ENCODE results near the gene OR3A2. TPM values are rescaled to one million over a fixed set of nuclear protein-coding genes. Genes with fewer than 3 reads are reported as not detected.
"Not testable (repeated sequence)": the region's sequence is repeated elsewhere in the genome, so short reads cannot be mapped to it uniquely, and the experiment has no call there.

Gene OR3A2
- total and polyA plus RNA-seq, 5 donors: 0.05 to 0.83 (median 0.66) TPM; not detected in 1

DNA sequence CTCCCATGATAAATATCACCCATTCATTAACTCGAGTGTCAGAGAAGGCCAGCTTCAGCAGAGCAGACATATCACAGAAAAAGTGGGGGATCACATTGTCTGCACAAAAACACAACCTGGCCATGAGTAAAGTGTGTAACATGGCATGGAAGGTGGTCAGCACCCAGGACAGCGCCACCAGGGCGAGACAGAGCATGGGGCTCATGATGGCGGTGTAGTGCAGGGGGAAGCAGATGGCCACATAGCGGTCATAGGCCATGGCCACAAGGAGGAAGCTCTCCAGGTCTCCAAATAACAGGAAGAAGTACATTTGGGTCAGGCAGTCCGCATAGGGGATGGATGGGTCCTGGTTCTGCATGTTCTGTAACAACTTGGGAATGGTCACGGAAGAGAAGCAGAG is 11.7 kb upstream of the OR3A2 start:
- WGBS: 41% methylated on average over 7 of the region's 7 CpGs
- H3K4me3 ChIP-seq (ENCODE audit: low read length); intact Hi-C loops (cut with DNase I); H3K9me3 ChIP-seq (ENCODE audit: control insufficient read depth, low read length); ATAC-seq; DNase-seq; H3K4me1 ChIP-seq (ENCODE audit: control insufficient read depth, insufficient read depth, low read length); H3K27ac ChIP-seq (ENCODE audit: low read length); H3K27me3 ChIP-seq (ENCODE audit: control insufficient read depth, insufficient read depth): not testable (repeated sequence)

DNA sequence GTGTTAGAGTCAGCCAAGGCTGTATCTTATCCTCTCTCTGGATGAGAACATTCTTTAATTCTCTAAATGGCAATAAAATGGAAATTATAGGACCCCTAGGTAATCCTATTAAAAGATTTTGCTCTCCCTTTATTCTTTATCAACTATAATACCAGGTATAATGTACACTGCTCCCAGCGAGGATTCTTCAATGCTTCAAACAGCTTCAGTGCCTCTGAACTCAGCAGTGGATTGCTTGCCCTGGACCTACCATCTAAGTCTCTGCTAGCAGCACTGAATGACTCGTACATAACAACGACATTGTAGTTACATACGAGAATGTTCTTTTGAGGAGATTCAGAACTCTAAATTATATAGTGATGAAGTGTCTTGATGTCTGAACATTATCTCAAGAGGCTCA is 3.7 kb upstream of the OR3A2 start:
- H3K4me1 ChIP-seq (ENCODE audit: control insufficient read depth, insufficient read depth, low read length): no peaks in the 10 kb centered on the region
- no peak for DNase-seq
- ATAC-seq: no peak
- H3K27ac ChIP-seq (ENCODE audit: low read length): no peak overlapping the region
- WGBS: 64% methylated on average over 4 of the region's 4 CpGs
- no peak overlapping the region for H3K4me3 ChIP-seq (ENCODE audit: low read length)
- H3K27me3 ChIP-seq (ENCODE audit: control insufficient read depth, insufficient read depth): no peaks in the 10 kb centered on the region
- intact Hi-C loops (cut with DNase I): no loop called here
- H3K9me3 ChIP-seq (ENCODE audit: control insufficient read depth, low read length): no peaks in the 10 kb centered on the region

DNA sequence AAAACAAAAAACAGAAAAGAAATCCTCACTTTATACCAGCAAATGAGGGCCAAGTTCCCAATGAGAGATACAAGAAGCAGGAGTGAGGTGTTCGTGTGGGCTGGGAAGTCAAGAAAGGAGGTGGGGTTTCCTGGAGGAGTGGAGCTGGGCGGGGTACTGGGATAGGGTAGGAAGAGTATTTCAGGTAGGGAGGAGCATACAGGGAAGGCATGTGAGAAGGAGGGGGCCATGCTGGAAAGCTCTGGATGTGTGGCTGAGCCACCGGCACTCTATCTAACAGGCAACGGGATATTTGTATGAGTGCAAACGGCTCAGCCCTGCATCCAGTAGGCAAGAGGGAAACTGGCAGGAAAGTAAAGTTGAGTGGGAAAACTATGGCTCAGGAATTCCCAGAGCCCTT is 4.2 kb downstream of the OR3A2 start:
- ATAC-seq: no peak
- H3K9me3 ChIP-seq (ENCODE audit: control insufficient read depth, low read length): no peaks in the 10 kb centered on the region
- H3K27ac ChIP-seq (ENCODE audit: low read length): no peak overlapping the region
- intact Hi-C loops (cut with DNase I): no loop called here
- no peak overlapping the region for H3K4me3 ChIP-seq (ENCODE audit: low read length)
- H3K27me3 ChIP-seq (ENCODE audit: control insufficient read depth, insufficient read depth): no peaks in the 10 kb centered on the region
- H3K4me1 ChIP-seq (ENCODE audit: control insufficient read depth, insufficient read depth, low read length): no peaks in the 10 kb centered on the region
- 81% methylated on average over 5 of the region's 5 CpGs for WGBS
- no peak for DNase-seq

DNA sequence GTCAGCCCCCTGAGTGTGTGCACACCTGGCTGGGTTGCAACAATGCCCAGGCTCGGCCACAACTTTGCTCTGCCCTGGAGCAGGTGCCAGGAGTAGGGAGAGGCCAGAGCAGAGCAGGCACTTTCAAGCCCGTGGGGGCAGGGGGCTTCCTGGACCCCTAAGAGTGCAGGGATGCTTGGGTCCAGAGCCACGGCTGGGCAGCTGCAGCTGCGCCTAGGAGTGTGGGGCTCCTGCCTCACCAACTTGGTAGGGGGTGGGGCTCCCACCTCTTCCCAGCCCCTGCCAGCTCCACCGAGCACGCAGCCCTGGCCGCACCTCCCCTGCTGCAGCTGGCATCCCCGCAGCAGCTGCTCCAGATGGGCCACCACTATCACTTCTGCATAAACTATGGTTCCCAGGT is 7.8 kb downstream of the OR3A2 start:
- WGBS: 83% methylated on average over 8 of the region's 8 CpGs
- DNase-seq (no peak), ATAC-seq (no peak)
- Histone ChIP-seq H3K4me1 (ENCODE audit: control insufficient read depth, insufficient read depth, low read length) (no peaks in the 10 kb centered on the region), H3K4me3 (ENCODE audit: low read length) (no peak overlapping the region), H3K27me3 (ENCODE audit: control insufficient read depth, insufficient read depth) (no peaks in the 10 kb centered on the region), H3K27ac (ENCODE audit: low read length) (no peak overlapping the region), H3K9me3 (ENCODE audit: control insufficient read depth, low read length) (no peaks in the 10 kb centered on the region)
- intact Hi-C loops (cut with DNase I): no loop called here

DNA sequence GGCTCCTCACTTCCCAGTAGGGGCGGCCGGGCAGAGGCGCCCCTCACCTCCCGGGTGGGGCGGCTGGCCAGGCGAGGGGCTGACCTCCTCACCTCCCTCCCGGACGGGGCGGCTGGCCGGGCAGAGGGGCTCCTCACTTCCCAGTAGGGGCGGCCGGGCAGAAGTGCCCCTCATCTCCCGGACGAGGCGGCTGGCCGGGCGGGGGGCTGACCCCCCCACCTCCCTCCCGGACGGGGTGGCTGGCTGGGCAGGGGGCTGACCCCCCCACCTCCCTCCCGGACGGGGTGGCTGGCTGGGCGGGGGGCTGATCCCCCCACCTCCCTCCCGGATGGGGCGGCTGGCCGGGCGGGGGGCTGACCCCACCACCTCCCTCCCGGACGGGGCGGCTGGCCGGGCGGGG is 14.9 kb downstream of the OR3A2 start:
- H3K4me3 ChIP-seq (ENCODE audit: low read length); intact Hi-C loops (cut with DNase I); H3K4me1 ChIP-seq (ENCODE audit: control insufficient read depth, insufficient read depth, low read length); H3K9me3 ChIP-seq (ENCODE audit: control insufficient read depth, low read length); H3K27ac ChIP-seq (ENCODE audit: low read length); H3K27me3 ChIP-seq (ENCODE audit: control insufficient read depth, insufficient read depth); ATAC-seq: not testable (repeated sequence)
- peak in 1 of 3 donors; percentile 59 for DNase-seq
- WGBS: 92% methylated on average over 31 of the region's 31 CpGs

DNA sequence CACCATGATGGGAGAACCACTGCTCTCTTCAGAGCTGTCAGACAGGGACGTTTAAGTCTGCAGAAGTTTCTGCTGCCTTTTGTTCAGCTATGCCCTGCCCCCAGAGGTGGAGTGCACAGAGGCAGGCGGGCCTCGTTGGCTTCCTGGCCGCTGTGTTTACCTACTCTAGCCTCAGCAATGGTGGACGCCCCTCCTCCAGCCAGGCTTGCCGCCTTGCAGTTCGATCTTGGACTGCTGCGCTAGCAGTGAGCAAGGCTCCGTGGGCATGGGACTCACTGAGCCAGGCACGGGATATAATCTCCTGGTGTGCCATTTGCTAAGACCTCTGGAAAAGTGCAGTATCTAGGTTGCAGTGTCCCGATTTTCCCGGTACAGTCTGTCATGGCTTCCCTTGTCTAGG is 43.3 kb downstream of the OR3A2 start:
- WGBS: 88% methylated on average over 12 of the region's 12 CpGs

DNA sequence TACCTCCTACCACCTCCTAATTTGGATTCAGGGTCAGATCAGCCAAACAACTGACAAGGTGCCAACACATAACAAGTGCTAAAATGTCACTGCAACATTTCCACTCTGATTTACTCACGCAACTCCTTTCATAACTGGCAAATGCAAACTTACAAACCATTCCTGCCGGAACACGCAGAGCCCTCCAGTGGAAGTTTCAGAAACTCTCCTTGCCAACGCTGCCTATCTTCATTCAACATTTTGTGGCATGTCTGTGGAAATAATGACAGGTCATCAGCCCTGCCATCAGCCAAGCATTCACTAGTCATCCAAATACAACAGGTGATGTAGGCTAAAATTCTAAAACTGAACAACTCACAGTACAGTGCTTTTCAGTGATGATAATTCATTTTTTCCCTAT is 50.2 kb downstream of the OR3A2 start:
- DNase-seq: no peak
- Histone ChIP-seq H3K27ac (ENCODE audit: low read length) (no peak overlapping the region), H3K27me3 (ENCODE audit: control insufficient read depth, insufficient read depth) (no peaks in the 10 kb centered on the region), H3K9me3 (ENCODE audit: control insufficient read depth, low read length) (no peaks in the 10 kb centered on the region), H3K4me3 (ENCODE audit: low read length) (no peak overlapping the region), H3K4me1 (ENCODE audit: control insufficient read depth, insufficient read depth, low read length) (peaks cover 2% of the 10 kb centered on the region)
- ATAC-seq: no peak
- 37% methylated on average over 4 of the region's 4 CpGs for WGBS
- intact Hi-C loops (cut with DNase I): loop anchor here in 1 of 4 donors (10.0 kb wide), 1 partner anchor 511 kb away; no protein-coding TSS in a partner anchor

More for the DNA sequence above, 43.3 kb downstream of the OR3A2 start:
- H3K4me1 ChIP-seq (ENCODE audit: control insufficient read depth, insufficient read depth, low read length); H3K9me3 ChIP-seq (ENCODE audit: control insufficient read depth, low read length); ATAC-seq; H3K27me3 ChIP-seq (ENCODE audit: control insufficient read depth, insufficient read depth); DNase-seq; intact Hi-C loops (cut with DNase I); H3K4me3 ChIP-seq (ENCODE audit: low read length); H3K27ac ChIP-seq (ENCODE audit: low read length): not testable (repeated sequence)

DNA sequence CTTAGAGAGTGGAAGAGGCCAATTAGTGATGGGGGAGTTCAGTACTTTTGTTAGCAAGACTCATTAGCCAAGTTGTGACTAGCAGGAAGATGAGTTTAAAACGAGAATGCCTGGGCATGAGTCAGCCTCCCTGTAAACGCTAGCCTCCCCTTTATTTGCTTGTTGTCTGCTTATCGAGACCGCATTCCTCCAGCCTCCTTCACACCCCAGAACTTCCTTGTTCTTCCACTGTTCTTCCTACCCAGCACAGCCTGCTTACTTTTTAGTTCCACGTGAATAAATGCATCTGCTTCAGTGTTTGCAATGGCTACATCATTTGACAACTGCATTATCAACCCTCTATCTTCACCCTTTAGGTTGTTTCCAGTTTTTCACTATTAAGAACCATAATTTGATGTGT is 67.8 kb downstream of the OR3A2 start:
- Histone ChIP-seq H3K27ac (ENCODE audit: low read length) (no peak overlapping the region), H3K4me3 (ENCODE audit: low read length) (no peak overlapping the region), H3K9me3 (ENCODE audit: control insufficient read depth, low read length) (no peaks in the 10 kb centered on the region), H3K4me1 (ENCODE audit: control insufficient read depth, insufficient read depth, low read length) (no peaks in the 10 kb centered on the region), H3K27me3 (ENCODE audit: control insufficient read depth, insufficient read depth) (no peaks in the 10 kb centered on the region)
- DNase-seq (no peak), ATAC-seq (no peak)
- intact Hi-C loops (cut with DNase I): no loop called here
- 64% methylated on average over 5 of the region's 5 CpGs for WGBS

DNA sequence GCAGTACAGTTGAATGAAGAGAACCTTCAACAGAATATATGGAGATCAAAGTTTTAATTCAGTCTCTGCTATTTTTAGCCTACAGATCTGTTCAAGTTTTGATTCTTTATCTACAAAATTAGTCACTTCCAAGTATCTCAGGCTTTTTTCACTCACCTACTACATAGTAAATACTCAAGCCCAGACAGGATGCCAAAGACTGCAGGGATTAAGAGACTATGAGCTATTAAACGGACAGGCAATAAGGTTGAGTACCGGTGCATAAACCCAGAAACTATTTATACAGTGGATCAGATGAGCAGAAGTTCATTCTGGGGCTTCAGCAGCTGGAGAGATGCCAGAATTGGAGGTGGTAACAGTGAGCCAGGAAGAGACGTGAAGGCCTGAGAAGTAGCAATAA is 69.3 kb downstream of the OR3A2 start:
- no peak overlapping the region for H3K27ac ChIP-seq (ENCODE audit: low read length)
- ATAC-seq: no peak
- DNase-seq: no peak
- intact Hi-C loops (cut with DNase I): no loop called here
- no peaks in the 10 kb centered on the region for H3K9me3 ChIP-seq (ENCODE audit: control insufficient read depth, low read length)
- no peaks in the 10 kb centered on the region for H3K4me1 ChIP-seq (ENCODE audit: control insufficient read depth, insufficient read depth, low read length)
- peaks cover under 1% of the 10 kb centered on the region for H3K27me3 ChIP-seq (ENCODE audit: control insufficient read depth, insufficient read depth)
- no peak overlapping the region for H3K4me3 ChIP-seq (ENCODE audit: low read length)
- 60% methylated on average over 3 of the region's 3 CpGs for WGBS

DNA sequence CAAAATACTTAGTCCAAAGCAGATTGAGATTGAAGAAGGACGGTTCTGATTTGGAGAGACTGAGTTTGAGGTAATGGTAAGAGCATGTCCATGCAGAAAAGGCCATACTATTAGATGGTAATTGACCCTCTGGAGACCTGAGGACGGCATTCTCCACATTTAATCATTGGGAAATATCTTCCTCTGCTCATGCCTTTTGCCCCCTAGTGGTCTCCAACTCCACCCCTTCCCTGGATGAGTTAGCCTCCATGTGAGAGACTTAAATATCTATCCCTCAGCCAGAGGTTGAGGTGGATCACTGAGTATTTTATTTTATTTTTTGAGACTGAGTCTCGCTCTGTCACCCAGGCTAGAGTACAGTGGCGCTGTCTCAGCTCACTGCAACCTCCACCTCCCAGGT is 77.5 kb downstream of the OR3A2 start:
- Histone ChIP-seq H3K27me3 (ENCODE audit: control insufficient read depth, insufficient read depth) (peaks cover 2% of the 10 kb centered on the region), H3K9me3 (ENCODE audit: control insufficient read depth, low read length) (no peaks in the 10 kb centered on the region), H3K27ac (ENCODE audit: low read length) (no peak overlapping the region), H3K4me3 (ENCODE audit: low read length) (no peak overlapping the region), H3K4me1 (ENCODE audit: control insufficient read depth, insufficient read depth, low read length) (no peaks in the 10 kb centered on the region)
- ATAC-seq: no peak
- WGBS: 71% methylated on average over 4 of the region's 4 CpGs
- intact Hi-C loops (cut with DNase I): no loop called here
- no peak for DNase-seq

DNA sequence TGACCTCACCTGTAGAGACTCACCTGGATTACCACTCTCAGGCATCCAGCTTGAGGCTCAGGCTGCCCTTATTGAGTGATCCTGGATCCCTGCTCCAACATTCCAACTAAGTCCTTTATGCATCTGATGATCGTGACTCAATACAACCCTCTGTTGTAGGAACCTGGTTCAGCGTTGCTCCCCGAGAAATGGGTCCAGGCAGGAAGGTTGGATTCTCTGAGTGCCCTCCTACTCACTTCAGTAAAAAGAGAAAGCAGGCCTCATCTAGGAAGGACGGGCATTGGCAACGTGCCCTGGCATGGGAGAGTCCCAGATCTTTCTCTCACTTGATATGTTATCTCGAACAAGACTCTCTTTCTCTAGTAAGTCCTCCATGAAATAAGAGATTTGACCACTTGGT is 87.8 kb downstream of the OR3A2 start, which contains the start of gene OR3A1:
Gene OR3A1 (minus strand): TSS at position 101 of the 400 bp plus-strand sequence. CDS start 5,778 bp downstream, outside the sequence.
- Histone ChIP-seq H3K9me3 (ENCODE audit: control insufficient read depth, low read length) (peaks cover 2% of the 10 kb centered on the region), H3K27me3 (ENCODE audit: control insufficient read depth, insufficient read depth) (no peaks in the 10 kb centered on the region), H3K4me3 (ENCODE audit: low read length) (no peak within 1 kb of the TSS), H3K4me1 (ENCODE audit: control insufficient read depth, insufficient read depth, low read length) (no peaks in the 10 kb centered on the region), H3K27ac (ENCODE audit: low read length) (no peak within 1 kb of the TSS)
- 73% methylated on average over 6 of the region's 6 CpGs for WGBS
- intact Hi-C loops (cut with DNase I): no loop called here
- no peak for ATAC-seq
- DNase-seq: no peak

DNA sequence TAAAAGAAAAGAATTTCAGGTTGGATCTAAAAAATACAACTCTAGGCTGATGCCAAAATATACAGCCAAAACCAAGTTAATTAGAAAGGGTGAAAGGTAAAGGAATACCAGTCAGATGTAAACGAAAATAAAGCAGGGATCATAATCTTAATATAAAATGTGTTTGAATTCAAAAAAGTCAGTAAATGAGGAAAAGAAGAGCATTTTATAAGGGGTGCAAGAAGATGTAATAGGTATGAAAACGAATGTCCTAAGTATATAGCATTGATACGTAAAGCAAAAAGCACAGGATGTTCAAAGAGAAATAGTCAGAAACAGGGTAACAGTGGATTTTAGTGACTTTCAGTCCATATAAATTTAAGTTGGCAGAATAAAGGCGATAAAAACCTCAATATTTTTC is 90.5 kb downstream of the OR3A2 start:
- 63% methylated on average over 4 of the region's 4 CpGs for WGBS
- DNase-seq: no peak

More for the DNA sequence above, 90.5 kb downstream of the OR3A2 start:
- intact Hi-C loops (cut with DNase I): no loop called here
- no peak overlapping the region for H3K4me3 ChIP-seq (ENCODE audit: low read length)
- H3K27ac ChIP-seq (ENCODE audit: low read length): no peak overlapping the region
- no peaks in the 10 kb centered on the region for H3K9me3 ChIP-seq (ENCODE audit: control insufficient read depth, low read length)
- no peaks in the 10 kb centered on the region for H3K4me1 ChIP-seq (ENCODE audit: control insufficient read depth, insufficient read depth, low read length)
- no peak for ATAC-seq
- H3K27me3 ChIP-seq (ENCODE audit: control insufficient read depth, insufficient read depth): no peaks in the 10 kb centered on the region
